Measurements from ENCODE around the gene ULK3. TPM values are rescaled to one million over a fixed set of nuclear protein-coding genes. Genes with fewer than 3 reads are reported as not detected.

ULK3 gene
- total RNA-seq, 1 donor from 2014 or later = 57.3 TPM

DNA sequence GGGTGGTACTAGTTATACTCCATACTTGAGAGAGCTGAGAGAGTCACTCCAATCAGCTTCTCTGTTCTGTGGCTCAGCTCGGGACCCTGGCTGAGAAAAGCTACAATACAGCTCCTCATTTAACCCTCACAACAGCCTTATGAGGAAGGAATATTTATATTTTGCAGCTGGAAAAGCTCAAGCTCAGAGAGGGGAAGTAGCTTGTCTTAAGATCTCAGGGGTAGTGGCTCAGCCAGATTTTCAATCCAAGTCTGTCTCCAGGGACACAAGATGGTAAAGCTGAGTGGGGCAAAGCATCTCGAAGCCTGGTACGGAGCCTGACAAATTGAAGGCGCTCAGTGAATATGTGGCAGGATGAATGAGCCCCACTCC, 15.4 kb upstream of the ULK3 start:
- Mint-ChIP-seq H3K27ac (peak overlapping the region; percentile 45), H3K9me3 (no peaks in the 10 kb centered on the region), H3K4me1 (peaks cover 22% of the 10 kb centered on the region), H3K27me3 (no peaks in the 10 kb centered on the region), H3K36me3 (ENCODE audit: low read depth) (peaks cover 15% of the 10 kb centered on the region), H3K4me3 (peak overlapping the region; percentile 15)
- intact Hi-C loops (cut with micrococcal nuclease) = no loop called here
- DNase-seq = no peak

DNA sequence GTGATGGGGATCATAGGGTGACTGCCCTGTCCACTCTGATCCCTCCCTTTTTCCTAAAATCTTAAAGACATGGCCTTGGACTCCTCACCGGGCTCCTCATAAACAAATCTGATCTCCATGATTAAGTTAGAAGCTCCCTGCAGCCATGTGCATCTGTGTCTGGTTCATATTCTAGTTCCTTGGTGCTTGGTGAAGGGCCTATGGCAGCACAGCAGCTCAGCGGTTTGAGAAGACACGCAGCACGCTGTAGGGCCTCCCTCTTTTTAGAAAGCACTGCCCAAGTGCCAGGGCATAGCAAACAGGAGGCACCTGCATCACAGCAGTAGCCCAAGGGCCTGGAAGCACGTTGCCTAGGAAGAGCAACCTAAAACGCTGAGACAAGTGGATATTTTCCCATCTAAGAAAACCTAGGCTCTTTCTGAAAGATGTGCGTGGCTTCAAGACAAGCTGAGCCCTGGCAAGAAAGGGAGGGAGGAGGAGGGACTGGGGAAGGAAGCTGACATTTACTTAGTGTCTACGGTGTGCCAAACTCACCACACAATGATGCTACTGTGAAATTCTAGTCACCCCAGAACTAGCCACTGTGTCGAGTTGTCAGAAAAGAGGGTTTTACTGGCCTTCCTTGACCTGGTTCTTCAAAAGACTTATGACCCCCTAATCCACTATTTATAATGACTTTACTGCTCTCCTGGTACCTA, 14.9 kb upstream of the ULK3 start:
- no peak for DNase-seq

DNA sequence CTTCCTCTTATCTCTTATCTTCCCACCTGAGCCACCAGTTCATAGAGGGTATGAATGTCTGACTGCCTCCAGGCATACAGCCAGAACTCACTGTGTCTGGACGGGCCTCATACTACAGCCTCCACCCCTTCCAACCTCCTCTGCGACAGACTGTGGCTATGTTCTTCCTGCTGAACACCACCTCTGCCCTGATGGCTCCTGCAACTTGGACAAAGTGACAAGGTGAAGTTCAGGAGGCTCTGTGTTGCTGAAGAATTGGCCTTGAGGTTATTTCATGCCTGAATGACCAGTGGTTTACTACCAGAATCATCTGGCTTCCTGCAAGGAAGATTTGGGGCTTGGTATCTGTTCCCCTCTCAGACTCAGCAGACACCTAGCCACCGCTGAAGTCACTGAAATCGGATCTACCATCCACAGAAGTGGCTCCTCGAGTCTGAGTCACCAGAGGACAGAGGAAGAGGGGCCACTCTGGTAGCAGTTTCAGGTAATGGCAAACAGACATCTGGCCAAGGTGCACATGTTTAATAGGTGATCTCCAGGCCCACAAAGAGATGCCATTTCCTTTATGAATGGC, 14.2 kb upstream of the ULK3 start:
- Mint-ChIP-seq H3K27ac (peak overlapping the region; percentile 44), H3K4me3 (no peak overlapping the region), H3K27me3 (no peaks in the 10 kb centered on the region), H3K4me1 (peaks cover 22% of the 10 kb centered on the region), H3K36me3 (ENCODE audit: low read depth) (peaks cover 18% of the 10 kb centered on the region), H3K9me3 (no peaks in the 10 kb centered on the region)
- no peak for DNase-seq
- intact Hi-C loops (cut with micrococcal nuclease) = no loop called here

More for the DNA sequence above, 14.9 kb upstream of the ULK3 start:
- Mint-ChIP-seq H3K4me3 (peak overlapping the region; percentile 15), H3K9me3 (no peaks in the 10 kb centered on the region), H3K4me1 (peaks cover 22% of the 10 kb centered on the region), H3K27me3 (no peaks in the 10 kb centered on the region), H3K27ac (peak overlapping the region; percentile 72), H3K36me3 (ENCODE audit: low read depth) (peaks cover 17% of the 10 kb centered on the region)
- intact Hi-C loops (cut with micrococcal nuclease) = no loop called here

DNA sequence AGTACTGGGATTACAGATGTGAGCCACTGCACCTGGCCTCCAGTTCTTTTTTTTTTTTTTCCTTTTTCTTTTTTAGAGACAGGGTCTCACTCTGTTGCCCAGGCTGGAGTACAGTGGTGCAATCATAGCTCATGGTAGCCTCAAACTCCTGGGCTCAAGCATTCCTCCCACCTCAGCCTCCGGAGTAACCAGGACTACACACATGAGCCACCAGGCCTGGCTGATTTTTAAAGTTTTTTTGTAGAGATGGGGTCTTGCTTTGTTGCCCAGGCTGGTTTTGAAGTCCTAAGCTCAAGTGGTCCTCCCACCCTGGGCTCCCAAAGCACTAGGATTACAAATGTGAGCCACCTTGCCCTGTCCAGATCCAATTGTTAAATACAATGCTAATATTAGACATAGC, 13.6 kb upstream of the ULK3 start:
- Mint-ChIP-seq H3K4me3 (no peak overlapping the region), H3K36me3 (ENCODE audit: low read depth) (peaks cover 23% of the 10 kb centered on the region), H3K27ac (no peak overlapping the region), H3K4me1 (peaks cover 22% of the 10 kb centered on the region), H3K27me3 (no peaks in the 10 kb centered on the region), H3K9me3 (no peaks in the 10 kb centered on the region)
- DNase-seq = no peak
- intact Hi-C loops (cut with micrococcal nuclease) = no loop called here

DNA sequence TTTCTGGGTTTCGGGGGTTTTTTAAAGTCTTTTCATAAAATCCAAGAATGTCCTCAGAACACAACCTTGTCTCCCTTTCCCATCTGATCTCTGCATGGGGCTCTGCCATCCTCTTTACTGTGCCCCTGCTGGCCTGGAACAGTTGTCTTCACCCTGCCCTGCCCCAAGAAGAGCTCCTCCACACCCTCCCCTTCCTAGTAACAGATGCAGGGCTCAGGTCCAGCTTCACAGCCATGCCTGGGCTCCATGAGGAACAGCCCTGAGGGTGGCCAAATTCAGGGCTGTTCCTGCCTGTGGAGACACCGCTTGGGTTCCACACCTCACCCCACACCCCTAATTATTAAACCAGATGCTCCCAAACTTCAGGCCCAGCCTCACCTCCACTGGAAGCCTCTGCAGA, 12.9 kb upstream of the ULK3 start:
- Mint-ChIP-seq H3K4me3 (no peak overlapping the region), H3K27me3 (no peaks in the 10 kb centered on the region), H3K36me3 (ENCODE audit: low read depth) (peaks cover 27% of the 10 kb centered on the region), H3K27ac (peak overlapping the region; percentile 72), H3K9me3 (no peaks in the 10 kb centered on the region), H3K4me1 (peaks cover 22% of the 10 kb centered on the region)
- DNase-seq = no peak
- intact Hi-C loops (cut with micrococcal nuclease) = no loop called here

DNA sequence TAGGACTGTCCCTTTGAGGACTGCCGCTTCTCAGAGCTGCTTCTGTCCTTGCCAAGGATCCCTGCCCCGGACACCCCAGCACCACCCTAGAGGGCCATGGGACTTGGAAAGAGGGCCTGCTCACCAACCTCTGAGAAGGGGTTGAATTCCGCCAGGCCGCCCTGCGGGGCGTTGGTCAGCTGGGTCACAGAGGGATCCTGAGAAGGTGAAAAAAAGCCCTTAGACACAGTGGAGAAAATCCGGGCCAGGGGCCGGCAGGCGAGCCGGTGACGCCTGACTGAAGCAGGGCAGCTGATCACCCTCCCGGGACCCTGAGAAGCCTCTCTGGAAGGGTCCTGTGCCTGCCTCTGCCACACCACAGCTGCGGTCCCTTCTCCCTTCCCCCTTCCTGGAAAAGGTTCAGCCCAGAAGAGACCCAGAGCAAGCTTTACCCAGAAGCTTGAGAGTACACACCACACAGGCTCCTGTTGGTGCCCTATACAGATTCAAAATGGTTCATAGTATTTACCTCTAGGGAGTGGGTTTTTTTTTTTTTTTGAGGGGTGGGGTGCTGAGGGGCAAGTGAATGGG, 11.6 kb upstream of the ULK3 start:
- Mint-ChIP-seq H3K27me3 (no peaks in the 10 kb centered on the region), H3K36me3 (ENCODE audit: low read depth) (peaks cover 35% of the 10 kb centered on the region), H3K4me1 (peaks cover 20% of the 10 kb centered on the region), H3K9me3 (no peaks in the 10 kb centered on the region), H3K27ac (peak overlapping the region; percentile 8), H3K4me3 (no peak overlapping the region)
- no peak for DNase-seq
- intact Hi-C loops (cut with micrococcal nuclease) = no loop called here

DNA sequence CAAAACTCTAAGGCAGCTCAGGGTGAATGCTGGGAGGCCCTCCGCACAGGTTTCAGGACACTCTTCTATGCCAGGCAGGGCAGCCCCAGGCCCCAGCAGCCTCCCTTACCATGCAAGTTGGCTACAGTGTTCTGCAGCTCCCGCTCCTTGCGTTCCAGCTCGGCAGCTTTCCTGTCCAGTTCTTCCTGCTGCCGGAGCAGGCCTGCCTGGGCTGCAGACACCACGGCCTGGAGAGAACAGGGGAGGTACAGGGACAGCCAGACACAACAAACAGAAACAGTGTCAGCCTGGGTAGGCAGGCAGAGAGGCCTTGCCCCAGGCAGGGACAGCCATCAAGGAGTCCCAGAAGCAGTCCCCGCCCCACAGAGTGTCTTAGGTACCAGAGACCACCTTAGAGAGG, 9.0 kb upstream of the ULK3 start:
- H3K4me1 Mint-ChIP-seq = peaks cover 7% of the 10 kb centered on the region
- H3K27me3 Mint-ChIP-seq = no peaks in the 10 kb centered on the region
- H3K36me3 Mint-ChIP-seq (ENCODE audit: low read depth) = peaks cover 45% of the 10 kb centered on the region
- H3K4me3 Mint-ChIP-seq = no peak overlapping the region
- H3K27ac Mint-ChIP-seq = no peak overlapping the region
- intact Hi-C loops (cut with micrococcal nuclease) = no loop called here
- DNase-seq = no peak
- H3K9me3 Mint-ChIP-seq = no peaks in the 10 kb centered on the region

DNA sequence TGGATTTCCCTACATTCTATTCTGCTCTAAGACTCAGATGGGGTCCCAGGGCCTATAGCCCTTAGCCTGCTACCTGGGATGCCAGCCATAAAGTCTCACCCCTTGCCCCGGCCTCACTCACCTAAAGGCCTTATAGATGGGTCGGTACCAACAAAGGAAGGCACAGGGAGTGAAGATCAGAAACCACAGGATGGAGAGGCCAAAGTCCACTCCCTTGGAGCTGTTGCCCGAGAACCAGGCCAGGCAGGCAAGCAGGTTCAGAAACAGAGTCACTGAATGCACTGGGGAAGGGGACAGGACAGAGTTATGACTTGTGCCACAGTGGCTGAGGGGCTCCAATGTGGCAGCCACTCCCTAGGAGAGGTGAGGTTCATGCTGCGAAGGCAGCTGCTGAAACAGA, 7.4 kb upstream of the ULK3 start:
- H3K9me3 Mint-ChIP-seq = no peaks in the 10 kb centered on the region
- H3K27me3 Mint-ChIP-seq = no peaks in the 10 kb centered on the region
- peaks cover 11% of the 10 kb centered on the region for H3K4me1 Mint-ChIP-seq
- peaks cover 43% of the 10 kb centered on the region for H3K36me3 Mint-ChIP-seq (ENCODE audit: low read depth)
- H3K4me3 Mint-ChIP-seq = no peak overlapping the region
- no peak overlapping the region for H3K27ac Mint-ChIP-seq
- intact Hi-C loops (cut with micrococcal nuclease) = no loop called here
- no peak for DNase-seq

DNA sequence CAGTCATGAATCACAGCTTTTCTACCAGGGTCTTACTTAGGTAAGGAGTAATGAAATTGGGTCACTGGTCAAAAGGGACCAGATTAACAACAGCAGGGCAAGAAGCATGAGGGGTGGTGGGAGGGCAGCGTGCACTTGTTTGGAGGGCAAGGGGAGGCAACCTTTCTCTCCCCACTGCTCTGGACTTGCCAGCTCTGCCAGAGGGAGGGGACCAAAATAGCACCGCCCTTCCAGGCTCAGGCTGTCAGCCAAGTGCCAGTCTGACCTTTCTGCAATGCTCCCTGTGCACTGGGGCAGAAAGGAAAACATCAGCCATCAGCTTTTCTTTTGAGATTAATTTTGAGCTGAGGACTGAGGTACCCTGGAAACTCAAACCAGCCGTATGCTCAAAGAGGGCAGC, 4.5 kb upstream of the ULK3 start:
- Mint-ChIP-seq H3K9me3 (no peaks in the 10 kb centered on the region), H3K27ac (no peak overlapping the region), H3K4me1 (peaks cover 28% of the 10 kb centered on the region), H3K4me3 (no peak overlapping the region), H3K36me3 (ENCODE audit: low read depth) (peaks cover 47% of the 10 kb centered on the region), H3K27me3 (no peaks in the 10 kb centered on the region)
- no peak for DNase-seq
- intact Hi-C loops (cut with micrococcal nuclease) = loop anchor here (10.0 kb wide), 1 partner anchor 303 kb away; the partner anchor contains the start of gene ARID3B

DNA sequence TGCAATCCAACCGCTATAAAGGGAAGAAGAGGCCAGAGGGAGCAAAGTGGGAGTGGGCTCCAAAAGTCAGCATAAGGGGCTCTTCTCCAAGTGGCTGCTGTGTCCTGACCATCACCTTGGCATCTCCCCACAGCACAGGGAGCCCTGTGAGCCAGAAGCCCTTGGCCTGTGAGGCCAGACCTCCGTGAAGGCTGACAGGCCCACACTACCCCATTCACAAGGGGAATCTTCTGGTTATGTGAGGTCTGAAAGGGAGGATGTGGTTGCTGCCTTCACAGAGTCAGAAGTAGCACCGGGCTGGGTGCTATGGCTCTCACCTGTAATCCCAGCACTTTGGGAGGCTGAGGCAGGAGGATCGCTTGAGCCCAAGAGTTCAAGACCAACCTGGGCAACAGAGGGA, 2.6 kb upstream of the ULK3 start:
- H3K27ac Mint-ChIP-seq = peak overlapping the region; percentile 95
- H3K4me1 Mint-ChIP-seq = peaks cover 47% of the 10 kb centered on the region
- peak; percentile 77 for DNase-seq
- intact Hi-C loops (cut with micrococcal nuclease) = loop anchor here (1.0 to 10.0 kb wide), 4 partner anchors 25 to 301 kb away; partner anchors contain the start of genes ARID3B and FAM219B
- peak overlapping the region; percentile 95 for H3K4me3 Mint-ChIP-seq
- no peaks in the 10 kb centered on the region for H3K27me3 Mint-ChIP-seq
- no peaks in the 10 kb centered on the region for H3K9me3 Mint-ChIP-seq
- H3K36me3 Mint-ChIP-seq (ENCODE audit: low read depth) = peaks cover 49% of the 10 kb centered on the region

DNA sequence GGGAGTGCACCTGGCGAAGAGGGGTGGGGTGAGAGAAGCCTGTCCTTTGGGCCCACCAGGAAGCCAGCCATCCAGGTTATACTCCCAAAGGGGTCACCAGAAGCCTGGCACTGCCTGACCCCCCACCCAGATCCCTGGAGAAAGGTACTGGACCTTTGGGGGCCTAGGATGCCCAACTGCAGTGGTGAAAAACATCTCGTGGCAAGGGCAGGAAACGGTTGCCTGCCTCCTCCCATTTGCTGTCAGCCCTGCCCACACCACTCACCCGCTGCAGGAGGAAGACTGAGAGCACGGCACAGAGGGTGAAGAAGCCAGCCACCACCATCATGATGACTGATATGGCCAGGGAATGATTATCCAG, 2.2 kb upstream of the ULK3 start:
- Mint-ChIP-seq H3K27me3 (no peaks in the 10 kb centered on the region), H3K4me1 (peaks cover 48% of the 10 kb centered on the region), H3K9me3 (no peaks in the 10 kb centered on the region), H3K36me3 (ENCODE audit: low read depth) (peaks cover 47% of the 10 kb centered on the region), H3K4me3 (peak overlapping the region; percentile 95), H3K27ac (peak overlapping the region; percentile 95)
- intact Hi-C loops (cut with micrococcal nuclease) = loop anchor here (1.0 to 10.0 kb wide), 4 partner anchors 25 to 300 kb away; partner anchors contain the start of genes ARID3B and FAM219B
- peak; percentile 88 for DNase-seq

DNA sequence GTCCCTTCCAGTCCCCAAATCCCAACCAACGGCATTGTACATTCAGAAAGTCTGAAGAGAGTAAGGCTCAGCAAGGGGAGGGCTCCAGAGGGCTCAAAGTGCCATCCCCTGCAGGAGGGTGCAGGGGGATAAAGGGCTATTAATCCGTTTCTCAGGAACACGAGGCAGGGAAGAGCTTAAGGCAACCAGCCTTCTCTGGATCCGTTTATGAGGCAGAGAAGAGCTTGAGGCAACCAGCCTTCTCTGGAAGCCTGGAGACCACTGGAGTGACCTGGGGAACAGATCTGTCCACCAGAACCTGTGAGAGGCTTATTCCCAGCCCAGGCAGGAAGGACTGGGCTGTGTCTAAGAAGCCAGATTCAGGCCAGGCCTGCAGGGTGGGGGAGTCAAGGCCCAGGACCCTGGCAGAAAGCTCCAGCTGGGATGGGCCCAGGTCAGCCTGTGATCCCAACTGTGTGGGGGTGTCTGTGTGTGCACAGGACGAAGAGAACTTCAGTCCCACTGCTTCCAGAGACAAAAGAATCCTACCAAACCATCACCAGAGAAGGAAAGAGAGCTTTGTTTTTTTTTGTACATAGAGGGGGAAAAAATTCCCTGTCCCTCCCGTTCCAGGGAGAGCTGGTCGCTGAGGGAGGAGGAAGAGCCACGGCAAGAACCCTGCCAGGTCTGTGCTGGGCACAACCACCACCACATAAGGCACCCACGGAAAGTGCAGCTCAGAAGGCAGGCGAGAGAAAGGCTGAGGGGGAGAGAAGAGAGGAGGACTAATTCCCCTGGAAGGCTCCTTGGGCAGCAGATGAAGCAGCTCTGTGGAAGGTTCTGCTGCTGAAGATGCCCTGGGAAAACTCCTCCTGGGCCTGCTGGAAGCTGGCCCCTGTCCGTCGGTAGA, 1.6 kb upstream of the ULK3 start:
- Mint-ChIP-seq H3K36me3 (ENCODE audit: low read depth) (peaks cover 43% of the 10 kb centered on the region), H3K4me3 (peak overlapping the region; percentile 95), H3K9me3 (no peaks in the 10 kb centered on the region), H3K4me1 (peaks cover 48% of the 10 kb centered on the region), H3K27ac (peak overlapping the region; percentile 95), H3K27me3 (no peaks in the 10 kb centered on the region)
- DNase-seq = no peak
- intact Hi-C loops (cut with micrococcal nuclease) = loop anchor here (1.0 to 10.0 kb wide), 5 partner anchors 26 to 300 kb away; partner anchors contain the start of genes ARID3B and FAM219B

DNA sequence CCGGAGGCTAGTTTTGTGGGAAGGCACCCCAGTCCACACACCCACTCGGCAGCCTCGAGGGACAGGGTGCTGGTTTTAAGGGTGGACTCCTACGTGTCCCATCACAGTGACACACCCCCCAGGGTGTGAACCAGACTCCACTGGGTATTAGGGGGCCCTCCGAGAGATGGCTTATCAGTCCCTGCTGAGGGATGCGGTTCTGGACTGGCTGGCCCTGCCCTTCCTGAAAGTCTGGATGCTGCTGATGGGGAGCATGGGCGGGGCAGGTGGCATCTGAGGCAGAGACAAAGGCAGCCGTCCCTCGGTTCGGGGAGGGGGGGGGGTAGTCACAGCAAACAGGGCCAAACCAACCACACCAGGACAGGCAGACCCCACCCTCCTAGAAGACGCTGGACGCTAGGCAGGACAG, 939 bp upstream of the ULK3 start:
- DNase-seq = peak; percentile 64
- peaks cover 48% of the 10 kb centered on the region for H3K4me1 Mint-ChIP-seq

More for the DNA sequence above, 939 bp upstream of the ULK3 start:
- intact Hi-C loops (cut with micrococcal nuclease) = loop anchor here (1.0 to 10.0 kb wide), 4 partner anchors 29 to 299 kb away; partner anchors contain the start of genes ARID3B and SCAMP2
- H3K36me3 Mint-ChIP-seq (ENCODE audit: low read depth) = peaks cover 42% of the 10 kb centered on the region
- H3K9me3 Mint-ChIP-seq = no peaks in the 10 kb centered on the region
- peak overlapping the region; percentile 95 for H3K27ac Mint-ChIP-seq
- peak overlapping the region; percentile 95 for H3K4me3 Mint-ChIP-seq
- no peaks in the 10 kb centered on the region for H3K27me3 Mint-ChIP-seq
